A673 (cell line): ENCODE data around the gene SP8. TPM values are rescaled to one million over a fixed set of nuclear protein-coding genes. Genes with fewer than 3 reads are reported as not detected.

Experiments used
- BruUV-seq: library from RNA; stranded (reverse); fragments of 400-500 nt; replicated peaks from 2 replicates; lab custom pipeline; 2021; lab: Mats Ljungman, UMichigan
- CTCF ChIA-PET: fragments of 300-600 bp; sonication (Branson Sonifier 250); formaldehyde crosslinking; loops from one replicate; lab custom pipeline; 2022; ENCODE audit warnings: antibody characterized with exemption; lab: Charles Lee
- POLR2A ChIA-PET: fragments of 300-600 bp; sonication (Branson Sonifier 250); formaldehyde crosslinking; loops from one replicate; lab custom pipeline; 2022; ENCODE audit warnings: antibody characterized with exemption; ENCODE audit not compliant: low non-redundant PET; lab: Charles Lee
- DNase-seq: peaks from one replicate; pipeline ENCODE4 v3.0.0-alpha.2; 2015; ENCODE audit warnings: low spot score
- H3K27ac ChIP-seq: fragments of 200-600 bp; sonication (generic); 2 replicates; pipeline ENCODE4 v1.5.1; 2016; ENCODE audit warnings: mixed run types, low read depth, mild to moderate bottlenecking, mixed read lengths, antibody characterized with exemption, low read length; ENCODE audit not compliant: poor library complexity, severe bottlenecking
- H3K27me3 ChIP-seq: fragments of 200-600 bp; sonication (generic); replicated peaks from 2 replicates; pipeline ENCODE4 v1.6.1; 2017; ENCODE audit warnings: mixed run types, low read depth, mild to moderate bottlenecking, mixed read lengths, antibody characterized with exemption, low read length; ENCODE audit not compliant: insufficient read depth, poor library complexity
- H3K36me3 ChIP-seq: fragments of 200-600 bp; sonication (generic); 2 replicates; pipeline ENCODE4 v1.6.1; 2016; ENCODE audit warnings: mixed run types, mild to moderate bottlenecking, mixed read lengths, antibody characterized with exemption, low read length; ENCODE audit not compliant: insufficient read depth, poor library complexity, severe bottlenecking
- H3K4me1 ChIP-seq: fragments of 200-600 bp; sonication (generic); 2 replicates; pipeline ENCODE4 v1.6.1; 2017; ENCODE audit warnings: mixed run types, mild to moderate bottlenecking, mixed read lengths, antibody characterized with exemption, low read length; ENCODE audit not compliant: insufficient read depth, poor library complexity, severe bottlenecking
- H3K4me3 ChIP-seq: fragments of 200-600 bp; sonication (generic); 2 replicates; pipeline ENCODE4 v1.5.1; 2016; ENCODE audit warnings: low read depth, mixed run types, mild to moderate bottlenecking, mixed read lengths, low read length; ENCODE audit not compliant: poor library complexity, severe bottlenecking
- H3K9me3 ChIP-seq: fragments of 200-600 bp; sonication (generic); 2 replicates; pipeline ENCODE4 v1.6.1; 2016; ENCODE audit warnings: mixed run types, low read depth, mild to moderate bottlenecking, mixed read lengths, antibody characterized with exemption, low read length; ENCODE audit not compliant: poor library complexity, severe bottlenecking
- EZH2 ChIP-seq: fragments of 200-600 bp; sonication (generic); IDR thresholded peaks from 2 replicates; pipeline ENCODE4 v1.6.1; 2017; ENCODE audit warnings: borderline replicate concordance, low read depth, mild to moderate bottlenecking, mixed read lengths, antibody characterized with exemption, low read length; ENCODE audit not compliant: poor library complexity, severe bottlenecking
- intact Hi-C: fragments of 100-400 bp; cut with micrococcal nuclease; formaldehyde crosslinking; loops from one replicate; pipeline ENCODE4 v1.10.0; 2022; ENCODE audit not compliant: unreplicated experiment
- total RNA-seq: library from RNA; stranded (reverse); gene quantifications from 2 replicates; pipeline ENCODE4 v1.2.3, GENCODE V29; 2021
- TF ChIP-seq, protein P1 (sequence below): fragments of 300-800, 200-600 bp; sonication (generic); conservative IDR thresholded peaks from 2 replicates; pipeline ENCODE4 v1.5.1; 2017; ENCODE audit warnings: low read depth, mild to moderate bottlenecking, antibody characterized with exemption, low read length, moderate library complexity, mixed read lengths

The SP8 gene
- total RNA-seq, 1 experiment from 2014 or later: not detected

DNA sequence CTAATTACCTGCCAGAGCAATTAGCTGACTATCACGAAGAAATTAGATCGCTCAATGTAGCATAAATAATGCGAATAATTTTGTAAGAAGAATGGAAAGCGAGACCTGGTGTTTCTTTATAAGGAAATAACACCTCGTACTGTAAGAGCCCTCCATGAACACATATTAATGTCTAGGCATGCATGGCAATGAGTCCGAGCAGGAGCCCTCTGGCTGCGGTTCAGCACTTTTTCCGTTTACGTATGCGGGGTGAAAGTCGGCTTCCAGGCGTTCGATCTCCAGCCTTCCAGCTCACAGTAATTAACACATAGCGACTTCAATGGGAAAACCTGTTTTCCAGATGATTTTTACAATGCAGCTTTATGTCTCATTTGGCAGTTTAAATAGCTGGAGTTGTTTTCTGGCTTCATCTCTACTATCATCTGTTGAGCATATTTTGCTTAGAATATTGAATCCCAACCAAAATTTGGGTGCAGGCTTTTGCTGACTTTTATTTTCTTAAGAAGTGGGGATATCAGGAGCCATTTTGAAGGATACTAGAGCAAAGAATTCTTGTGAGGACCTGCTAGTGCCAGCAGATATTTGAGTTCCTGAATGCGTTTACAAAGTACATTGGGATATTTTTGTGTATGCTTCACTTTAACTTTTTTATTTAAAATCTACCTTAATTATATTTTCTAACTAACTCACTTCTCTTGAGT, 7.2 kb upstream of the SP8 start:
- intact Hi-C loops: no loop called here
- Histone ChIP-seq H3K27ac (no peak overlapping the region), H3K27me3 (peaks cover 98% of the 10 kb centered on the region), H3K4me1 (peaks cover 4% of the 10 kb centered on the region), H3K9me3 (no peaks in the 10 kb centered on the region), H3K4me3 (no peak overlapping the region), H3K36me3 (no peaks in the 10 kb centered on the region)
- CTCF ChIA-PET: no interaction called here
- POLR2A ChIA-PET: no interaction called here
- no TSS peak for BruUV-seq
- peak; percentile 92 for TF ChIP-seq EZH2
- TF ChIP-seq, protein P1, sequence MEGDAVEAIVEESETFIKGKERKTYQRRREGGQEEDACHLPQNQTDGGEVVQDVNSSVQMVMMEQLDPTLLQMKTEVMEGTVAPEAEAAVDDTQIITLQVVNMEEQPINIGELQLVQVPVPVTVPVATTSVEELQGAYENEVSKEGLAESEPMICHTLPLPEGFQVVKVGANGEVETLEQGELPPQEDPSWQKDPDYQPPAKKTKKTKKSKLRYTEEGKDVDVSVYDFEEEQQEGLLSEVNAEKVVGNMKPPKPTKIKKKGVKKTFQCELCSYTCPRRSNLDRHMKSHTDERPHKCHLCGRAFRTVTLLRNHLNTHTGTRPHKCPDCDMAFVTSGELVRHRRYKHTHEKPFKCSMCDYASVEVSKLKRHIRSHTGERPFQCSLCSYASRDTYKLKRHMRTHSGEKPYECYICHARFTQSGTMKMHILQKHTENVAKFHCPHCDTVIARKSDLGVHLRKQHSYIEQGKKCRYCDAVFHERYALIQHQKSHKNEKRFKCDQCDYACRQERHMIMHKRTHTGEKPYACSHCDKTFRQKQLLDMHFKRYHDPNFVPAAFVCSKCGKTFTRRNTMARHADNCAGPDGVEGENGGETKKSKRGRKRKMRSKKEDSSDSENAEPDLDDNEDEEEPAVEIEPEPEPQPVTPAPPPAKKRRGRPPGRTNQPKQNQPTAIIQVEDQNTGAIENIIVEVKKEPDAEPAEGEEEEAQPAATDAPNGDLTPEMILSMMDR: no peak
- no peak for DNase-seq

DNA sequence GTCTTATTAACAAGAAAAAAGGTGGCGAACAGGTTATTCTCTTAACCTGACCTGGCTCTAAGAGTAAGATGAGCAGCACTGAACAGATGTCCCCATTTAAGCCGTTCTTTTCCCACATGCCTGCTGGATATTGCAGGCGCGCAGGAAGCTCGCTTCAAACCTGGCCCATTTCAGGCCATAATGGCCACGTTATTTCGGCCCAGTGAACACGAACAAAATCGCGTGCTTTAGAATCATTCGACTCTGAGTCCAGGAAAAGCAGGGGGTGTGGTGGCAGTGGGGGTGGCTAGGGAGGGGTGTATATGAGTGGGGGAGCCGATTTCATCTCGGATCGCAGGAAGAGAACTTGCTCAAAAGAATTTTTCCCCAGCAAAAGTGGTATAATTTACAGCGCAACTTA, 6.6 kb upstream of the SP8 start:
- no peak for DNase-seq
- BruUV-seq: no TSS peak
- ChIA-PET POLR2A (no interaction called here), CTCF (no interaction called here)
- peaks cover under 1% of the 10 kb centered on the region for H3K4me1 ChIP-seq
- no peak overlapping the region for H3K27ac ChIP-seq
- H3K36me3 ChIP-seq: no peaks in the 10 kb centered on the region
- no peak overlapping the region for H3K4me3 ChIP-seq
- H3K27me3 ChIP-seq: peaks cover 98% of the 10 kb centered on the region
- no peak for TF ChIP-seq EZH2
- TF ChIP-seq, protein P1: no peak
- intact Hi-C loops: no loop called here
- no peaks in the 10 kb centered on the region for H3K9me3 ChIP-seq

DNA sequence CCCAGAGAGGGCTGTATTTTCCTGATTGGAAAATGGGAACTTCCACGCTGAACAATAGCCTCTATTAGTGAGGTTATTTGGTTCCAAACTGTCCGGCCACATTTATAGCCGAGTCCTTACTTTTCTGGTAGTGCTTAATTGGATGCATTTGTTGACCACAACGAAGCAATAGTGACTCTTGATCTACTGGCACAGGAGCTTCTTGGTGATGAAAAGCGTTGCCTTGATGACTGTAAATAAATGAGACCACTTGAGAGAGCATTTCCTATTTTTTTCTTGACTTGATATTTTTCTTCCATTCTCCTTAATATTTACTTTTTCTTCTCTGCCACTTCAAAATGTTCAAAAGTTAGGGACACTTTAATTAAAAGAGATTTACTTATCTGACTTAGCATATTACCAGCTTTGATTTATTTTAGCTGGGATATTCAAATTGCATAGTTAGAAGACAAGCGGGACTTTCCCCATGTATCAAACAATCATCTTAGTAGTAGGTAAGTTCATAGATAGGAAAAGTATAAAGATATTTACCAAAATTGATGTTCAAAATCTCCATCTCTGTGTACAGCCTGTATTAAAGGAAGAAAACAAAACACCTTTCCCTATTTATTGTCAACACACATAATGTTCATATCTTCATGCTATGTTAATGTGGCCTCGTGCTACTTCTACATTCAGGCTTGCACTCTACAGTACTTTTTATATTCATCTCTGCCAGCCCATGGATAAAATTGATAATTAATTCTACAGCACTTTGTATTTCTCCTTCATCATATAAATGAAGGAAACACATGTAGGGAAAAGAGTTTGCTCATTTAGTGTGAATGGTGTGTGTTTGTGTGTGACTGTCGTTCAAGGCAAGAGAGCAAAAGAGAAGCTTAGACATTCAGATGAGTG, 5.1 kb upstream of the SP8 start:
- no peak for DNase-seq
- ChIA-PET CTCF (no interaction called here), POLR2A (no interaction called here)
- TF ChIP-seq, protein P1: no peak
- TF ChIP-seq EZH2: no peak
- H3K27ac ChIP-seq: no peak overlapping the region
- peaks cover 100% of the 10 kb centered on the region for H3K27me3 ChIP-seq
- no peak overlapping the region for H3K4me3 ChIP-seq
- intact Hi-C loops: no loop called here
- no peaks in the 10 kb centered on the region for H3K36me3 ChIP-seq
- BruUV-seq: no TSS peak
- no peaks in the 10 kb centered on the region for H3K4me1 ChIP-seq
- H3K9me3 ChIP-seq: no peaks in the 10 kb centered on the region
